ENCODE measurements around the gene PIGK. TPM values are rescaled to one million over a fixed set of nuclear protein-coding genes. Genes with fewer than 3 reads are reported as not detected.

PIGK gene
- total and polyA plus RNA-seq, 2 of the 4 experiments (the other 2 are of a cell fraction), result 15.6 to 21.2 TPM

DNA sequence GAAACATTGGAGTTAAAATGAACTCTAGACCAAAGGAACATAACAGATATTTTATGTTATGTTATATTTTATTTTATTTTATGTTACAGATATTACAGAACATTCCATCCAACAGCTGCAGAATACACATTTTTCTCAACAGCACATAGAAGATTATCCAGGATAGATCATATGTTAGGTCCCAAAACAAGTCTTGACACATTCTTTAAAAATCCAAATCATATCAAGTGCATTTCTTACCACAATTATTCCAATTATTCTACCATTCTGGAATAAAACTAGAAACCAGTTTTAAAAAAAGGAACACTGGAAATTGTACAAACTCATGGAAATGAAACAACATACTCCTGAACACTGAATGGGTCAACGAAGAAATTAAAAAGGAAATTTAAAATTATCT is 30.9 kb upstream of the PIGK start:
- H3K56ac ChIP-seq (ENCODE audit: extremely low read depth, insufficient read depth, low read length), result no peak overlapping the region
- H3K27me3 ChIP-seq (ENCODE audit: control insufficient read depth, insufficient read depth, low read length), result no peaks in the 10 kb centered on the region
- no peaks in the 10 kb centered on the region for H3K9me1 ChIP-seq (ENCODE audit: insufficient read depth, low read length)
- H2BK20ac ChIP-seq (ENCODE audit: low read depth, low read length), result no peak overlapping the region
- no peak overlapping the region for H3K18ac ChIP-seq (ENCODE audit: low read depth, low read length)
- ATAC-seq (ENCODE audit: low read depth) (no peak), DNase-seq (no peak)
- no peak overlapping the region for H2AK9ac ChIP-seq (replicated peaks; ENCODE audit: low read depth, low read length, poor library complexity)
- H4K5ac ChIP-seq (ENCODE audit: low read depth, low read length), result no peak overlapping the region
- in situ Hi-C loops (cut with MboI; ENCODE audit: low sequenced_read_pairs) (no loop called here), dilution Hi-C loops (cut with HindIII; ENCODE audit: low sequenced_read_pairs, unreplicated experiment) (no loop called here), intact Hi-C loops (cut with micrococcal nuclease) (no loop called here)
- H3K23ac ChIP-seq (ENCODE audit: low read depth, low read length), result no peak overlapping the region
- no peak overlapping the region for H2AK5ac ChIP-seq (ENCODE audit: low read depth, low read length)
- POLR2A ChIA-PET (ENCODE audit: unreplicated experiment), result no interaction called here
- no peaks in the 10 kb centered on the region for H3K36me3 ChIP-seq (ENCODE audit: control insufficient read depth, insufficient read depth, low read length)
- no peak overlapping the region for H2BK120ac ChIP-seq (ENCODE audit: low read depth, low read length)
- H3K9me3 ChIP-seq (ENCODE audit: control insufficient read depth, insufficient read depth, low read length), result peaks cover 13% of the 10 kb centered on the region
- WGBS, 2 experiments (ENCODE audit: extremely low coverage in 2 of 2, insufficient read length in 1 of 2), result no CpG with 5 or more reads among the region's 1 CpG
- no peaks in the 10 kb centered on the region for H3K79me1 ChIP-seq (ENCODE audit: low read depth in 1 of 2, low read length in 2 of 2)
- H3K4me3 ChIP-seq (ENCODE audit: insufficient read depth, low read depth, low read length), result no peak overlapping the region
- no TSS peak for BruUV-seq (replicated peaks)
- no peak overlapping the region for H3K4ac ChIP-seq (ENCODE audit: low read depth, low read length)
- H3K27ac ChIP-seq (ENCODE audit: insufficient read depth, low read length), result no peak overlapping the region
- no peak overlapping the region for H2BK5ac ChIP-seq (ENCODE audit: low read depth, low read length, poor library complexity, severe bottlenecking)
- H2AFZ ChIP-seq (replicated peaks; ENCODE audit: low read length, poor library complexity), result no peak overlapping the region
- peaks cover 3% of the 10 kb centered on the region; the same call in 1 of the 2 replicates for H3K4me1 ChIP-seq (ENCODE audit: control insufficient read depth, insufficient read depth, low read length)
- H2BK15ac ChIP-seq (ENCODE audit: low read depth, low read length), result no peak overlapping the region
- H4K91ac ChIP-seq (ENCODE audit: insufficient read depth, low read depth, low read length), result no peak overlapping the region
- H3K14ac ChIP-seq (replicated peaks; ENCODE audit: low read depth, low read length), result no peak overlapping the region
- no peaks in the 10 kb centered on the region for H4K20me1 ChIP-seq (ENCODE audit: insufficient read depth, low read length)
- CTCF ChIA-PET, result no interaction called here
- no peak overlapping the region for H3K9ac ChIP-seq (ENCODE audit: low read depth, low read length)
- H4K8ac ChIP-seq (ENCODE audit: low read depth in 2 of 2, low read length in 2 of 2), result no peak overlapping the region
- no peak for TF ChIP-seq RAD21 (IDR thresholded peaks at IDR 0.05; ENCODE audit: low read length)
- TF ChIP-seq, protein P1, sequence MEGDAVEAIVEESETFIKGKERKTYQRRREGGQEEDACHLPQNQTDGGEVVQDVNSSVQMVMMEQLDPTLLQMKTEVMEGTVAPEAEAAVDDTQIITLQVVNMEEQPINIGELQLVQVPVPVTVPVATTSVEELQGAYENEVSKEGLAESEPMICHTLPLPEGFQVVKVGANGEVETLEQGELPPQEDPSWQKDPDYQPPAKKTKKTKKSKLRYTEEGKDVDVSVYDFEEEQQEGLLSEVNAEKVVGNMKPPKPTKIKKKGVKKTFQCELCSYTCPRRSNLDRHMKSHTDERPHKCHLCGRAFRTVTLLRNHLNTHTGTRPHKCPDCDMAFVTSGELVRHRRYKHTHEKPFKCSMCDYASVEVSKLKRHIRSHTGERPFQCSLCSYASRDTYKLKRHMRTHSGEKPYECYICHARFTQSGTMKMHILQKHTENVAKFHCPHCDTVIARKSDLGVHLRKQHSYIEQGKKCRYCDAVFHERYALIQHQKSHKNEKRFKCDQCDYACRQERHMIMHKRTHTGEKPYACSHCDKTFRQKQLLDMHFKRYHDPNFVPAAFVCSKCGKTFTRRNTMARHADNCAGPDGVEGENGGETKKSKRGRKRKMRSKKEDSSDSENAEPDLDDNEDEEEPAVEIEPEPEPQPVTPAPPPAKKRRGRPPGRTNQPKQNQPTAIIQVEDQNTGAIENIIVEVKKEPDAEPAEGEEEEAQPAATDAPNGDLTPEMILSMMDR (conservative IDR thresholded peaks at IDR 0.05; ENCODE audit: low read depth, low read length), result no peak
- TF ChIP-seq, protein P2, sequence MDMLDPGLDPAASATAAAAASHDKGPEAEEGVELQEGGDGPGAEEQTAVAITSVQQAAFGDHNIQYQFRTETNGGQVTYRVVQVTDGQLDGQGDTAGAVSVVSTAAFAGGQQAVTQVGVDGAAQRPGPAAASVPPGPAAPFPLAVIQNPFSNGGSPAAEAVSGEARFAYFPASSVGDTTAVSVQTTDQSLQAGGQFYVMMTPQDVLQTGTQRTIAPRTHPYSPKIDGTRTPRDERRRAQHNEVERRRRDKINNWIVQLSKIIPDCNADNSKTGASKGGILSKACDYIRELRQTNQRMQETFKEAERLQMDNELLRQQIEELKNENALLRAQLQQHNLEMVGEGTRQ (IDR thresholded peaks at IDR 0.05; ENCODE audit: low read depth, low read length), result no peak
- no peak overlapping the region for H3K4me2 ChIP-seq (ENCODE audit: low read depth, low read length)

Data from IMR-90 (cell line).